HG02610 (cell line): ENCODE measurements around the gene VGLL4.
A peak's percentile ranks its signal among the peaks of the same experiment; 100 is the strongest.
"Not testable (repeated sequence)": the region's sequence is repeated elsewhere in the genome, so short reads cannot be mapped to it uniquely, and the experiment has no call there.

Source experiments
- ATAC-seq: cut with Tn5 transposase; IDR thresholded peaks from one replicate; pipeline ENCODE4 v1.9.1; 2021; ENCODE audit warnings: mild to moderate bottlenecking, moderate library complexity; ENCODE audit not compliant: unreplicated experiment

VGLL4 gene, protein sequence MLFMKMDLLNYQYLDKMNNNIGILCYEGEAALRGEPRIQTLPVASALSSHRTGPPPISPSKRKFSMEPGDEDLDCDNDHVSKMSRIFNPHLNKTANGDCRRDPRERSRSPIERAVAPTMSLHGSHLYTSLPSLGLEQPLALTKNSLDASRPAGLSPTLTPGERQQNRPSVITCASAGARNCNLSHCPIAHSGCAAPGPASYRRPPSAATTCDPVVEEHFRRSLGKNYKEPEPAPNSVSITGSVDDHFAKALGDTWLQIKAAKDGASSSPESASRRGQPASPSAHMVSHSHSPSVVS

GRCh38 chr3:11643605-11644087, at the start of gene VGLL4:
Gene VGLL4 (minus strand): TSS chr3:11643915. CDS start chr3:11643518, 397 bp downstream.
- ATAC-seq = peak; percentile 73

DNA sequence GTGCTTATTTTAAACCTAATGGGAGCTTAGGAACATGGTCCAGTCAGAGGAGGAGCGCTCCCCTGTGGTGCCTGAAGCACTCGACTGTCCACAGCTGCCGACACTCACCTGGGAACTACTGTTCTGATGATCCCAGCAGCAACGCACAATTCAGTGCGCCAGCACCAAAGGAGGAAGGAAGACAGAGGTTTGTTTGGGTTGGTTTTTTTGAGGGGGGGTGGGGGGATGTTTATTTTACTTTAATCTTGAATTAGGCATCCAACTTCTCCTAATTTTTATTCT, 48.8 kb upstream of the VGLL4 start:
- no peak for ATAC-seq

- ATAC-seq = no peak
Observed at GRCh38 chr3:11691767-11692531, 48.2 kb upstream of the VGLL4 start.

GRCh38 chr3:11690863-11691766, 47.4 kb upstream of the VGLL4 start:
- ATAC-seq = no peak

DNA sequence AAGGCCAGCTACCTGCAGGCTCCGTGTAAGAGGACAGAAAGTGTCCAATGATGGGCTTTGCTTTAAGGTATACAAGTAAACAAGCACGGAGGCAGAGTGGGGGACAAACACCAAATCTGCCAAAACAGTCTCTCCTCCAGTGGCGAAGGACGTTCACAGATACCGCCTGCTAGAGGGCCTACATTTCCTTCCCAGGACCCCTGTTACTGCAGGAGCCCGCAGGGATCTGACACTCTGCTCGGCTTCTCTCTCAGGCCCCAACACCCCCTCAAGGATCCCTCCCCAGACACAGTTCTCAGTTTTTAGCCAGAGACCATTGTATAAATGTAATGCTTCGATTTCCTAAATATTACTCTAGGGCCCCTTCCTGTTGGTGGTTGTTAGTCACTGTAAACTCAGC, 46.0 kb upstream of the VGLL4 start:
- no peak for ATAC-seq

- not testable (repeated sequence) for ATAC-seq
Observed at GRCh38 chr3:11684980-11685379, 41.3 kb upstream of the VGLL4 start.

DNA sequence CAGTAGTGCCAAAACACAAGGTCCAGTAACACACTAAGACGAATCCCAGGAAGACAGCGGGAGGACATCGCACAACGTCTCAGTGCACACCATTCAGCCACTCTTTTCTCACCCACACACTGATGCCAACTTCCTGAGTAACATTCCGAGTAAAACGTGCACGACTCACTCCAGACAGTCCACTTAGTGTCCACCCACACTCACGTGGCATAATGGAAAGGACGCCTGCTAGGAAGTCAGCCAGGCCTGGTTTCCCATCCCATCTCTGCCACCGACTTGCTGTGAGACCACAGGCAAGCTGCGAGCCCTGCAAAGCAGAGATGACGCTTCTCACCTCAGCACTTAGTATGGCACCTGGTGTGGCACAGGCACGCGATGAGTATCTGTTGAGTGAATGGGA, 36.8 kb upstream of the VGLL4 start:
- ATAC-seq = no peak

GRCh38 chr3:11679964-11680363, 36.2 kb upstream of the VGLL4 start:
- ATAC-seq = no peak

DNA sequence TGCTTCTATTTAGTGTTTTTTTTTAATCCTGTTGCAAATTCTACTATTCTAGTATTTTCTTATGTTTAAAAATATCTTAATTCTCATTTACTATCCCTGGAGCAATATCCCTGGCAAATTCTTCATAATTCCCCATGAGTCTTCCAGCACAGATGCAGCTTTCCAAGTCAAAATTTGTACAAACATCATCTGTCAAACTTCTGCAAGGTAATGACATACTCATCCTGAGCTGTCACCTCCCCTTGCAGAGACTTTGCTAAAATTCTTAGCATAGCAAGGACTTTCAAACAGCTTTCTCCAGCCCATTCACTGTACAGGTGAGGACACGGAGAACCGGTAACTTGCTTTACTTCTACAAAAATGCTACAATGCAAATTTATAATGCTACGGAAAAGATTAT, 28.6 kb upstream of the VGLL4 start:
- no peak for ATAC-seq

DNA sequence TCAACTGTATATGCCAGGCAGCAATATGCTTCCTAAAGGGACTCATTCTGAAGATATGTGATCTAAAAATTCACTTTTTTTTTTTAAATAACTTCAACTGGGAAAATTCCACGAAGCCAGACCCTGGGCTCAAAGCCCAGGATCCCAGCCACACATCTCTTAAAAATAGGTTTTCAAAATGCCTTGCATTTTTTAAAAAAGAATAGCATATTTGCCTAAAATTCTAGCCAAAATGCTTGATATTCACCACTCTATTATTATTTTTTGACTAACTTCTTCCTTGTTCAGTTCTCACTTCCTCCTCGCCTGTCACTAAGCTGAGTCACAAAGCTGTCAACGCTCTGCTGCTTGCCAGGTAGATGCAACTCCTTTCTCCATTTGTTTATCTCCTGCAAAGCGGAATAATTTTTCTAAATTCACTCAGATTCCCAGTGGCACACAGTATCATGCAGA, 28.0 kb upstream of the VGLL4 start:
- no peak for ATAC-seq

DNA sequence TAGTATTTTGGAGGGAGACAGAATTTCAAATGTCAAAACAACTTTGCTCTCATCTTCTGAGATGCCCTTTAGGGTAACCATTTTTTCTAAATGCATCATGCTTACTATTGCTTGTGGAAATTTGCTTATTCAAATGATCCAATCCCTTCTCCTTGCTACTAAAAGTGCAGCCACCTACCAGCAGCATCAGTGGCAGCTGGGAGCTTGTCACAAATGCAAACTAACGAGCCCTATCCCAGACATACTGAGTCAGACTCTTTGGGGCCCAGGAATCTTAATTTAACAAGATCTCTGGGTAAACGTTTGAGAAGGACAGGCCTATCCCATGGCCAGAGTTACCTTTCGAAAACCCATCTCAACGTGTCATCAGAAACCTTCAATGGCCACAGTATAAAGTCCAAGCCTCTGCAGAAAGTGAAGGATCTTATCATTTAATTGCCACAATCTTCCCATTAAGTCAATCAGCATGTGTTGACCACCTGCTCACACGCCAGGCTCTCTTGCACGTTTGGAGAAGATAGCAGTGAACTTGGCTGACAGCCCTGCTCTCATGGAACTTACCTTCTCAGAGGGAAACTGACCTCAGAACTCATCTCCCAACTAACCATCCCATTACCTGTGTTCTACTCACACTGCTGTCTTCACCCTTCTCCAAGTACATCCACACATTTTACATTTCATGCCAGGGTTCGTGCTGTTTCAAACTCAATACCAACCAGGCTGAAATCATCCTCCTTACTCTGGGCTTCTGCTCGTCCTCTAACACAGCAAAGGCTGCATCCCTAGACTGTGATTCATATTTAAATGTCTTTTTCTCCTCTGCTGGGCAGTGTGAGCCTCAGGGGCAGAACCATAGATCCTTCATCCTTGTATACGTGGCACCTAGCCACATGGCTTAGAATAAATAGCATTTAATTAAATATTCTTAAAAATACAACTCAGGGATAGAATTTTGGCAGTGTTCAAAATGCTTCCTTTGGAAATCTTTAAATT, 24.8 kb upstream of the VGLL4 start:
- no peak for ATAC-seq

GRCh38 chr3:11665331-11665730, 21.6 kb upstream of the VGLL4 start:
- ATAC-seq = no peak

GRCh38 chr3:11662392-11662990, 18.8 kb upstream of the VGLL4 start:
- ATAC-seq = no peak

DNA sequence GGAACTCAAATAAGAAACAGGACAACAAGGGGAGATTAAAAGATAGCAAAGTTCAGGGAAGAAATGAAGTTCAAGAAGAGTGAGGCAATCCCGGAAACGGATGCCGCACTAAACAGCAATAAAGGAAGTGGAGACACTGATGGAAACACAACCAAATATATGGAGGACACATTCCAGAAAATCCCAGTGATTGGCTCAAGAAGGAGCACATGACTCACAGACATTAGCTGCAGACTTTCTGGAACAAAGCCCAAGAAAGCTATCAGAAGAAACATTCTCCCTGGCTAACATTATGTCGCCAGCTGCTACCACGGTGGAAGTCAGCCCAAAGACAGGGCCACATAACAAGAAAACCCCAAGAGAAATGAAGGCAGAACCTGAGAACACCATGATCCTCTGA, 18.1 kb upstream of the VGLL4 start:
- ATAC-seq = no peak

DNA sequence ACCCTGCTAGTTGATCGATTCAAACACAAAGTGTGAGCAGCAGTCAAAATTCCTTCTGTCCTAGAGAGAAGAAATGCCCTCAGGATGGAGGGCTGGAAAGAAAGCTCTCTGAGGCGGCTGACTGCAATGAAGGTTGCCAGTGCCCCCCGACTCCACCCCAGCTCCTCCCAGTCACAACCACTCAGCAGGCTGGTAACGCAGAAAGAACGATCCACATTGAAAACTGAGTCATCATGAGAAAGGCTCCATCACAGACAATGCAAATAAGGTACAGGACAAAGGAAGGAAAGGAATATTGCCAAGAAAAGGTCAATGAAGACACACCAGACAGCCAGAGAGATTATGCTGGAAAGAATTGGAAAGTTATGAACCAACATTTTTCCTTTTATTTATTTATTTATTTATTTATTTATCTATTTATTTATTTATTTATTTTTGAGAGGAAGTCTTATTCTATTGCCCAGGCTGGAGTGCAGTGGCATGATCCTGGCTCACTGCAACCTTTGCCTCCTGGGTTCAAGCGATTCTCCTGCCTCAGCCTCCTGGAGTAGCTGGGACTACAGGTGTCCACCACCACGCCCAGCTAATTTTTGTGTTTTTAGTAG, 17.4 kb upstream of the VGLL4 start:
- no peak for ATAC-seq

DNA sequence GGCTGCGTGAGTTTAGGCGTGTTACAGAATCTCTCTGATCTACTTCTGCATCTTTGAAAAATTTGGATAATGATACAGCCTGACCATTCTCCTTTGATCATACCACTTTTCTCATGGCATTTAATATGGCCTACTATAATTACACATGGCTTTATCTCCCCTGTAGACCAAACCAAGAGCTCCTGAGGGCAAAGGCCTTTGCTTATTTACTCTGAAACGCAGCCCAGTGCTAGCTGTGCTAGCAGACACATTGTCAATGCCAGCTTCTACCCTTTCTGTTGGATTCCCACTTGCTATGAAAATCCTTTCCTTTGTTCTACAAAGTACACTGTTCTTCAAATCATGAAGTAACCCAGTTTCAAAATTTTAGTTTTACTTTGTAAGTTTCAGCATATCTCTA, 16.5 kb upstream of the VGLL4 start:
- ATAC-seq = no peak

DNA sequence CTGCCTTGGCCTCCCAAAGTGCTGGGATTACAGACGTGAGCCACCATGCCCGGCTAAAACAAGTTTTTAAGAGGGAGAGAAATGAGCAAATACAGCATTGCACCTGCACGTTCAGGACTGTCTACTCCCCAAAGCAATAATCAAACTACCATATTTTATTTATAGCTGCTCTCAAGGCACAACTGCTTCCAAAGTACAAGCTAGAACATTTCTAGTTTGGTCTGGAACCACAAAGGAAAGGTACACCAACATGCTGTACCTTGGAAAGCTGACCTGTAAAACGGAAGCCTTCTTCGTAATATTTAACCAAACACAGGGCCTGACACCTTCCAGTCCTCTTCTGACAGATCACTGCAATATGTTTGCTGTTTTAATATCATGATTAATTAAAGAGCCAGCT, 14.5 kb upstream of the VGLL4 start:
- no peak for ATAC-seq

DNA sequence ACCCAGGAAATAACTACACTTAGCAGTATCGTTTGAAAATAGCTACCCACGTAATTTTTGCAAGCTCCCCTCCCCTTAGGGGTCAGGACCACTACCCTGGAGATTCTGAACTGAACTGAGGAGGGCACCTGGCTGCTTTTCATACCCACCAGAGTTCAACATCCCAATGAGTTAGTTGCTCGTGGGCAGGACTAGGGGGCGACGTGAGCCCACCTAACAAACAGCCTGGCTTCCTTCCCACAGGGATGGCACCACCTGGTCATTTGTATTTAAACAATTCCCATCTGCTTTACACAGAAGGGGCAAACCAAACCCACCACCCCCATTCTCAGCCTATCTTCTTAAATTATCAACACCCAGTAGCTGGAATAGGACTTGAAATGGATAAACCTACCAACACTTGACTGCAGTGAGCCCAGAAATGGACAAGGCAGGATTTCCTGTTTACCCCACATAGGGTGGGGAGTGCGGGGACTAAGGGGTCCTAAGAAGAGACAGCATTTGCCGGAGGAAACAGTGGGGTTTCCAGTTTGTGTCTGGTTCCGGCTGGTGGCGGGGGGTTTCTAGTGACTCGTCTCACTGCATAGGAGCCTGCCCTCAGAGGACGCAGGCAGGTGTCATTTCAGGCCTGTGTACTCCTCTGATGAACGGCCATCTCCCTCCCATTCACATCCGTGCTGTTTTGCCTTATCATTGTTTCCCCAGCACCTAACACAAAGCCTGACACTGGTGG, 11.6 kb upstream of the VGLL4 start:
- no peak for ATAC-seq

DNA sequence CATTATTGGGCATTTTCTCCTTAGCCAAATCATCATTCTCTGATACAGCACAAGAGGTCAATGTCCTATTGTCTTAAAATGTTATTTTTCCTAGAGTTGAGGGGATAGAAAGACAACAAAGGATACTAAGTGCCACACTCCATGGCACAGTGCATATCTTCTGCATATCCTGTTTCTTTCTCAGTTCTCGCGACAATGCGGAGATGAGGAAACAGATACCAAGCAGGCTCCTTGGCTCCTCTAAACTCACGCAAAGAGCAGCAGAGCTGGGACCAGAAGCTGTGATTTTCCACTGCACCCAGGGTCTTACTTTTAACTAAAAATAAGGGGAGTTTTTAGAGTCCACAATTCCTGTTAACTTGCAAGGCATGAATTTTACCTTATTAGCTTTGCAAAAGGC, 10.5 kb upstream of the VGLL4 start:
- no peak for ATAC-seq
